ENCODE measurements around the gene QRICH1.

DNA sequence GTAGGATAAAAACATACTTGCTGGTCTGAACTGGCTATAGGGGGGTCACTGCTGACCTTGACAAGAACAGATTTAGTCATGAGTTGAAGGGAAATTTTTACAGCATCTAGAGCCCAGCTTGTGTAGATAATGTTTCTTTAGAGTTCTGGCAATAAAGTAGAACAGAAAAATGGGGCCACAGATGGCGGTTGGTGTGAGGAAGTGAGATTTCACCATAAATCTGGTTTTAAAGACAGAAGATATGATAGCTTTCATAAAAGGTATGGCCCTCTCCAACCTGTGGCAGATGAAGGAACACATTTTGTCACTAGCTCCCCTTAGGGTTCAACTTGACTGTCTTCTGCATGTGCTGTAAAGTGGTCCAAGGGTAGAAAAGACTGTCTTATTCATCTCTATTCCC, 40.3 kb downstream of the QRICH1 start:
- TF ChIP-seq, protein P1, sequence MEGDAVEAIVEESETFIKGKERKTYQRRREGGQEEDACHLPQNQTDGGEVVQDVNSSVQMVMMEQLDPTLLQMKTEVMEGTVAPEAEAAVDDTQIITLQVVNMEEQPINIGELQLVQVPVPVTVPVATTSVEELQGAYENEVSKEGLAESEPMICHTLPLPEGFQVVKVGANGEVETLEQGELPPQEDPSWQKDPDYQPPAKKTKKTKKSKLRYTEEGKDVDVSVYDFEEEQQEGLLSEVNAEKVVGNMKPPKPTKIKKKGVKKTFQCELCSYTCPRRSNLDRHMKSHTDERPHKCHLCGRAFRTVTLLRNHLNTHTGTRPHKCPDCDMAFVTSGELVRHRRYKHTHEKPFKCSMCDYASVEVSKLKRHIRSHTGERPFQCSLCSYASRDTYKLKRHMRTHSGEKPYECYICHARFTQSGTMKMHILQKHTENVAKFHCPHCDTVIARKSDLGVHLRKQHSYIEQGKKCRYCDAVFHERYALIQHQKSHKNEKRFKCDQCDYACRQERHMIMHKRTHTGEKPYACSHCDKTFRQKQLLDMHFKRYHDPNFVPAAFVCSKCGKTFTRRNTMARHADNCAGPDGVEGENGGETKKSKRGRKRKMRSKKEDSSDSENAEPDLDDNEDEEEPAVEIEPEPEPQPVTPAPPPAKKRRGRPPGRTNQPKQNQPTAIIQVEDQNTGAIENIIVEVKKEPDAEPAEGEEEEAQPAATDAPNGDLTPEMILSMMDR (IDR thresholded peaks at IDR 0.05): no peak
- TF ChIP-seq ZFX (IDR thresholded peaks at IDR 0.05; ENCODE audit: borderline replicate concordance): no peak

Measured in 22Rv1 (cell line).